GM13977 (cell line): ENCODE data around the gene SWI5.

Source experiments
- DNase-seq: peaks from one replicate; pipeline ENCODE4 v3.0.0; 2012; ENCODE audit warnings: low spot score
- in situ Hi-C: fragments of 300-500 bp; cut with MboI; formaldehyde crosslinking; loops from one replicate; pipeline ENCODE4 v1.12.0; 2022; ENCODE audit warnings: low sequenced_read_pairs, low pct_unique_long_range_greater_than_20kb, mixed read lengths, inconsistent platforms; ENCODE audit not compliant: unreplicated experiment
- TF ChIP-seq, protein P1 (sequence below): IDR thresholded peaks from 2 replicates; pipeline ENCODE4 v1.5.1; 2012; ENCODE audit warnings: mild to moderate bottlenecking, control low read depth; ENCODE audit not compliant: insufficient read depth; ENCODE audit errors: extremely low read depth, missing control alignments

The SWI5 gene

GRCh38 chr9:128265348-128265847, 10.7 kb upstream of the SWI5 start:
- TF ChIP-seq, protein P1, sequence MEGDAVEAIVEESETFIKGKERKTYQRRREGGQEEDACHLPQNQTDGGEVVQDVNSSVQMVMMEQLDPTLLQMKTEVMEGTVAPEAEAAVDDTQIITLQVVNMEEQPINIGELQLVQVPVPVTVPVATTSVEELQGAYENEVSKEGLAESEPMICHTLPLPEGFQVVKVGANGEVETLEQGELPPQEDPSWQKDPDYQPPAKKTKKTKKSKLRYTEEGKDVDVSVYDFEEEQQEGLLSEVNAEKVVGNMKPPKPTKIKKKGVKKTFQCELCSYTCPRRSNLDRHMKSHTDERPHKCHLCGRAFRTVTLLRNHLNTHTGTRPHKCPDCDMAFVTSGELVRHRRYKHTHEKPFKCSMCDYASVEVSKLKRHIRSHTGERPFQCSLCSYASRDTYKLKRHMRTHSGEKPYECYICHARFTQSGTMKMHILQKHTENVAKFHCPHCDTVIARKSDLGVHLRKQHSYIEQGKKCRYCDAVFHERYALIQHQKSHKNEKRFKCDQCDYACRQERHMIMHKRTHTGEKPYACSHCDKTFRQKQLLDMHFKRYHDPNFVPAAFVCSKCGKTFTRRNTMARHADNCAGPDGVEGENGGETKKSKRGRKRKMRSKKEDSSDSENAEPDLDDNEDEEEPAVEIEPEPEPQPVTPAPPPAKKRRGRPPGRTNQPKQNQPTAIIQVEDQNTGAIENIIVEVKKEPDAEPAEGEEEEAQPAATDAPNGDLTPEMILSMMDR, result no peak
- no peak for DNase-seq
- in situ Hi-C loops, result no loop called here

DNA sequence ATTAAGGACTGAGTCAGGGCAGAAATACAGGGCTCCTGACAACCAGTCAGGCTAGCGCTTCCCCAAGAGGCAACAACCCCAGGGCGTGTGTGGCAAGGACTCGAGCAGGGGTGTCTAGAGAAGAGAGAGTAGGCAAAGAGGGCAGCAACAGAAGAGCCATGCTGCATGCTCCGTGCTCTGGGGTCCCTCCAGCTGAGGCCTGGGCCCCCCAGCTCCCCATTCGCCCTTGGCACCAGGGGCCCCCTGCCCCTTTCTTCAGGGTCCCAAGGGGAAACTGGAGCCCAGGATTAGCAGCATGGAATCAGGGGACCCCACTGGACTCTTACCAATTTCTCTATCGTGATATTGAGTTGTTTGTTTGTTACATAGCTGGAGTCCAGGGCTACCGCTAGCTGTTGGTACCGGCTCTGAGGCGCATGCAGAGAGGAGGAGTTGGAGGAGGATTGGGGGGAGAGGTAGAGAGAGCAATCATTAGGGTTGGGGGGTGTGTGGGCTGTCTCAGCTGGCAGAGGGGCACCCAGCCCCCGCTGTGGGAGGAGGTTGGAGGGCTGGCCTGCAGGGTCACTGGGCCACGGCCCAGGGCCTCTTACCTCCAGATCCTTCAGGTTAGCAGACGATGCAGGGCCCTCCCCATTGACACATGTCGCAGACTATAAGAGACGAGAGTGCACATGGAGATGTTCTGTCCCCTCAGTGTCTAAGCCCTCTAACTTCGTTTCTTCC, 9.0 kb upstream of the SWI5 start:
- DNase-seq, result no peak
- TF ChIP-seq, protein P1, result no peak
- in situ Hi-C loops, result no loop called here

- no peak for DNase-seq
- TF ChIP-seq, protein P1, result no peak
- in situ Hi-C loops, result no loop called here
Observed at GRCh38 chr9:128271112-128271511, 5.0 kb upstream of the SWI5 start.

GRCh38 chr9:128271512-128271911, 4.6 kb upstream of the SWI5 start:
- no peak for DNase-seq
- in situ Hi-C loops, result no loop called here
- TF ChIP-seq, protein P1, result no peak

GRCh38 chr9:128274245-128274644, 1.8 kb upstream of the SWI5 start:
- in situ Hi-C loops, result no loop called here
- no peak for DNase-seq
- TF ChIP-seq, protein P1, result no peak

- peak; percentile 84 for DNase-seq
- in situ Hi-C loops, result no loop called here
- TF ChIP-seq, protein P1, result no peak
Observed at GRCh38 chr9:128275198-128276007, 673 bp upstream of the SWI5 start, which contains the start of gene GOLGA2. GOLGA2 (minus strand) TSS chr9:128276007; CDS start chr9:128275976, 31 bp downstream.
